NCI-H1930 (cell line): ENCODE measurements around the gene CDCA4.
"Not testable (repeated sequence)": the region's sequence is repeated elsewhere in the genome, so short reads cannot be mapped to it uniquely, and the experiment has no call there.

Experiments
- DNase-seq, 2 experiments: peaks; one replicate each; lab custom pipeline; 2025; lab: John Stamatoyannopoulos, UW

CDCA4 gene

GRCh38 chr14:105033412-105033900 is 12.6 kb upstream of the CDCA4 start:
- DNase-seq = not testable (repeated sequence)

GRCh38 chr14:105032451-105032901 is 11.6 kb upstream of the CDCA4 start:
- not testable (repeated sequence) for DNase-seq

- no peak for DNase-seq
Observed at GRCh38 chr14:105030836-105031396, 10.0 kb upstream of the CDCA4 start.

GRCh38 chr14:105030194-105030593 is 9.3 kb upstream of the CDCA4 start:
- DNase-seq = no peak

- no peak for DNase-seq
Observed at GRCh38 chr14:105029402-105029801, 8.5 kb upstream of the CDCA4 start.

GRCh38 chr14:105028251-105028927 is 7.5 kb upstream of the CDCA4 start:
- DNase-seq = no peak

GRCh38 chr14:105027718-105028117 is 6.8 kb upstream of the CDCA4 start:
- DNase-seq = not testable (repeated sequence)

GRCh38 chr14:105026802-105027563 is 6.1 kb upstream of the CDCA4 start:
- DNase-seq = no peak

GRCh38 chr14:105026033-105026785 is 5.3 kb upstream of the CDCA4 start:
- no peak for DNase-seq

GRCh38 chr14:105025429-105025828 is 4.5 kb upstream of the CDCA4 start:
- DNase-seq = no peak

- DNase-seq = no peak
Observed at GRCh38 chr14:105023791-105024480, 3.1 kb upstream of the CDCA4 start.

- no peak for DNase-seq
Observed at GRCh38 chr14:105023144-105023543, 2.3 kb upstream of the CDCA4 start.

GRCh38 chr14:105022276-105022670 is 1.4 kb upstream of the CDCA4 start:
- DNase-seq = no peak

GRCh38 chr14:105021656-105022275 is 883 bp upstream of the CDCA4 start:
- peak; percentile 35 to 48 for DNase-seq

GRCh38 chr14:105019861-105020814 is 745 bp downstream of the CDCA4 start:
- no peak for DNase-seq

GRCh38 chr14:105018414-105018813 is 2.5 kb downstream of the CDCA4 start:
- no peak for DNase-seq

GRCh38 chr14:105015905-105016304 is 5.0 kb downstream of the CDCA4 start:
- no peak for DNase-seq

GRCh38 chr14:105015242-105015641 is 5.6 kb downstream of the CDCA4 start:
- DNase-seq = no peak

GRCh38 chr14:105014631-105015030 is 6.3 kb downstream of the CDCA4 start:
- no peak for DNase-seq

- DNase-seq = no peak
Observed at GRCh38 chr14:105014032-105014431, 6.9 kb downstream of the CDCA4 start.
